GM12878 (cell line): Measurements from ENCODE around the gene RBBP4. TPM values are rescaled to one million over a fixed set of nuclear protein-coding genes. Genes with fewer than 3 reads are reported as not detected.

Experiments
- ATAC-seq: fragments of 200-7000 bp; cut with Tn5 transposase; 3 replicates; pipeline ENCODE4 v1.9.1; 2020; ENCODE audit warnings: mild to moderate bottlenecking, moderate library complexity
- BruUV-seq: library from RNA; stranded (reverse); fragments of 400-500 nt; replicated peaks from 2 replicates; lab custom pipeline; 2021; lab: Mats Ljungman, UMichigan
- CTCF ChIA-PET: fragments of 300-600 bp; sonication (Branson Sonifier 250); formaldehyde crosslinking; extraction: SDS; loops from one replicate; lab custom pipeline; 2021; ENCODE audit warnings: inconsistent platforms; lab: Yijun Ruan, JAX
- POLR2A ChIA-PET: fragments of 350-600 bp; formaldehyde crosslinking; extraction: SDS; loops from one replicate; lab custom pipeline; 2021; ENCODE audit warnings: inconsistent platforms; lab: Charles Lee
- RAD21 ChIA-PET: fragments of 300-600 bp; sonication (Branson Sonifier 250); formaldehyde crosslinking; loops from one replicate; lab custom pipeline; 2023; ENCODE audit warnings: antibody characterized with exemption; ENCODE audit not compliant: unreplicated experiment; lab: Charles Lee
- SMC1A ChIA-PET: fragments of 300-600 bp; sonication (Branson Sonifier 250); formaldehyde crosslinking; loops from one replicate; lab custom pipeline; 2023; ENCODE audit not compliant: unreplicated experiment, uncharacterized antibody; lab: Charles Lee
- DNase-seq: peaks from one replicate; pipeline ENCODE4 v3.0.0-alpha.2; 2011; ENCODE audit warnings: low read depth, low spot score
- FAIRE-seq: peaks from 3 replicates; lab custom pipeline; 2011; peaks lifted over from hg19 to GRCh38; lab: Jason Lieb, UNC
- H2AFZ ChIP-seq: 2 replicates; pipeline ENCODE4 v1.6.0; 2011; ENCODE audit warnings: low read depth, low read length, control low read depth; ENCODE audit not compliant: control insufficient read depth
- H3K27ac ChIP-seq: 2 replicates; pipeline ENCODE4 v1.5.1; 2011; ENCODE audit warnings: control low read depth; ENCODE audit not compliant: control insufficient read depth, insufficient read depth
- H3K27me3 ChIP-seq, 2 experiments: replicated peaks in 1 of 2; 2 replicates each; pipeline versions ENCODE4 v1.6.0 to v1.6.1; 2011; ENCODE audit warnings: low read length in 1 of 2; ENCODE audit not compliant: control insufficient read depth in 2 of 2, insufficient read depth in 2 of 2
- H3K36me3 ChIP-seq, 2 experiments: 2 replicates each; pipeline ENCODE4 v1.5.1; 2011; ENCODE audit warnings: low read length in 1 of 2; ENCODE audit not compliant: control insufficient read depth in 2 of 2, insufficient read depth in 2 of 2
- H3K4me1 ChIP-seq: 2 replicates; pipeline ENCODE4 v1.6.1; 2011; ENCODE audit warnings: mild to moderate bottlenecking, low read length, moderate library complexity, mixed read lengths; ENCODE audit not compliant: control insufficient read depth, insufficient read depth
- H3K4me2 ChIP-seq: 2 replicates; pipeline ENCODE4 v1.6.0; 2011; ENCODE audit warnings: control low read depth; ENCODE audit not compliant: control insufficient read depth, insufficient read depth
- H3K4me3 ChIP-seq: fragments of 200-600 bp; sonication (generic); 2 replicates; pipeline ENCODE4 v1.5.1; 2016
- H3K79me2 ChIP-seq: 2 replicates; pipeline ENCODE4 v1.6.0; 2011; ENCODE audit warnings: low read length; ENCODE audit not compliant: control insufficient read depth, insufficient read depth
- H3K9ac ChIP-seq: 2 replicates; pipeline ENCODE4 v1.8.0; 2011; ENCODE audit warnings: low read length, control low read depth, mixed read lengths; ENCODE audit not compliant: control insufficient read depth, insufficient read depth
- H3K9me3 ChIP-seq: replicated peaks from 3 replicates; pipeline ENCODE4 v1.5.1; 2011; ENCODE audit warnings: mild to moderate bottlenecking, low read length; ENCODE audit not compliant: control insufficient read depth, insufficient read depth
- H4K20me1 ChIP-seq: 2 replicates; pipeline ENCODE4 v1.6.0; 2011; ENCODE audit not compliant: control insufficient read depth, insufficient read depth
- ATF2 ChIP-seq: IDR thresholded peaks from 2 replicates; pipeline ENCODE4 v1.6.1; 2012; ENCODE audit warnings: low read length, inconsistent platforms
- CBFB ChIP-seq: IDR thresholded peaks from 2 replicates; pipeline ENCODE4 v1.6.1; 2016; ENCODE audit warnings: antibody characterized with exemption, low read depth
- CEBPB ChIP-seq, 2 experiments: fragments of 150-350 bp in 1 of 2; IDR thresholded peaks; 2 replicates each; pipeline ENCODE4 v1.6.1; 2012 to 2014; ENCODE audit warnings: low read depth in 2 of 2, low read length in 2 of 2, borderline replicate concordance in 1 of 2, inconsistent platforms in 1 of 2
- CREB1 ChIP-seq: IDR thresholded peaks from 2 replicates; pipeline ENCODE4 v1.6.1; 2012; ENCODE audit warnings: low read depth, mild to moderate bottlenecking, inconsistent platforms
- CREM ChIP-seq: IDR thresholded peaks from 2 replicates; pipeline ENCODE4 v1.6.1; 2014; ENCODE audit warnings: antibody characterized with exemption, low read depth
- EGR1 ChIP-seq, 2 experiments: IDR thresholded peaks; 1 replicate in 1 of 2; 2 replicates in 1 of 2; pipeline ENCODE4 v1.6.1; 2011 to 2012; ENCODE audit warnings: low read depth in 2 of 2, low read length in 2 of 2, borderline replicate concordance in 1 of 2, mild to moderate bottlenecking in 1 of 2, moderate library complexity in 1 of 2
- GATAD2B ChIP-seq: fragments of 450-650 bp; conservative IDR thresholded peaks from 2 replicates; pipeline ENCODE4 v1.6.1; 2017; ENCODE audit warnings: low read depth, mild to moderate bottlenecking, moderate library complexity
- HDAC2 ChIP-seq: fragments of 200-600 bp; sonication (generic); IDR thresholded peaks from 2 replicates; pipeline ENCODE4 v1.6.1; 2017
- MEF2A ChIP-seq: IDR thresholded peaks from 2 replicates; pipeline ENCODE4 v1.6.1; 2011; ENCODE audit warnings: low read depth, mild to moderate bottlenecking, low read length, moderate library complexity; ENCODE audit not compliant: insufficient read depth
- NBN ChIP-seq: fragments of 450-650 bp; IDR thresholded peaks from 2 replicates; pipeline ENCODE4 v1.6.1; 2016
- NFIC ChIP-seq: IDR thresholded peaks from 2 replicates; pipeline ENCODE4 v1.6.1; 2012; ENCODE audit warnings: low read depth, mild to moderate bottlenecking, inconsistent platforms, low read length, moderate library complexity
- NR2C1 ChIP-seq: fragments of 450-650 bp; IDR thresholded peaks from 2 replicates; pipeline ENCODE4 v1.6.1; 2017; ENCODE audit warnings: antibody characterized with exemption, mild to moderate bottlenecking, moderate library complexity
- NR2C2 ChIP-seq: IDR thresholded peaks from 2 replicates; pipeline ENCODE4 v1.6.1; 2011; ENCODE audit warnings: borderline replicate concordance, low read depth; ENCODE audit not compliant: control insufficient read depth, insufficient read length
- RAD51 ChIP-seq: fragments of 450-650 bp; IDR thresholded peaks from 2 replicates; pipeline ENCODE4 v1.6.1; 2016; ENCODE audit warnings: moderate library complexity, mild to moderate bottlenecking, inconsistent platforms
- RCOR1 ChIP-seq: conservative IDR thresholded peaks from 2 replicates; pipeline ENCODE4 v1.6.1; 2012; ENCODE audit warnings: low read depth, low read length, improper control_type of control experiment
- RELA ChIP-seq: fragments of 450-650 bp; IDR thresholded peaks from 2 replicates; pipeline ENCODE4 v1.8.0; 2014; ENCODE audit warnings: borderline replicate concordance; ENCODE audit not compliant: partially characterized antibody
- RUNX3 ChIP-seq: IDR thresholded peaks from 2 replicates; pipeline ENCODE4 v1.6.1; 2012; ENCODE audit warnings: low read length, inconsistent platforms
- SPI1 ChIP-seq: IDR thresholded peaks from 2 replicates; pipeline ENCODE4 v1.6.1; 2011; ENCODE audit warnings: low read depth, mild to moderate bottlenecking, low read length, moderate library complexity, borderline replicate concordance; ENCODE audit not compliant: insufficient read depth
- TARDBP ChIP-seq: IDR thresholded peaks from 2 replicates; pipeline ENCODE4 v1.6.1; 2016; ENCODE audit warnings: borderline replicate concordance
- TCF12 ChIP-seq: IDR thresholded peaks from 2 replicates; pipeline ENCODE4 v1.6.1; 2011; ENCODE audit warnings: low read depth, mild to moderate bottlenecking, low read length
- YY1 ChIP-seq: IDR thresholded peaks from 2 replicates; pipeline ENCODE4 v1.6.1; 2011; ENCODE audit warnings: low read depth, mild to moderate bottlenecking, low read length
- ZNF274 ChIP-seq: IDR thresholded peaks from one replicate; pipeline ENCODE4 v1.8.0; 2011; ENCODE audit not compliant: insufficient read length, insufficient read depth
- whole genome bisulfite sequencing: methylation state at CpG from one replicate; pipeline ENCODE4 v1.1.6; 2016; ENCODE audit warnings: low lambda C conversion rate; ENCODE audit not compliant: insufficient replicate concordance, insufficient coverage; ENCODE audit errors: missing lambda C conversion rate; 5-methylcytosine and 5-hydroxymethylcytosine counted together
- in situ Hi-C: fragments of 300-500 bp; cut with MboI; formaldehyde crosslinking; loops from 9 replicates; pipeline ENCODE4 v1.14.3; 2018; ENCODE audit warnings: mixed read lengths
- intact Hi-C: fragments of 100-400 bp; cut with micrococcal nuclease; formaldehyde crosslinking; loops from one replicate; pipeline ENCODE4 v1.14.2; 2022; ENCODE audit not compliant: unreplicated experiment
- polyA plus RNA-seq, 11 experiments: library from polyadenylated mRNA; depleted of rRNA in 4 of 11; unstranded in 6 of 11; stranded (reverse) in 5 of 11; fragments of >200 nt; fragmentation: Nextera tagmentation in 4 of 11; fragmentation: Illumina TruSeq in 1 of 11; extraction: Ambion mirVana in 4 of 11; extraction: Trizol in 1 of 11; gene quantifications; 1 replicate in 1 of 11; 2 replicates in 10 of 11; pipeline versions ENCODE4 v1.2.1 to v1.2.3, GENCODE V29; 2011 to 2016; ENCODE audit warnings: inconsistent platforms in 2 of 11, missing spikeins in 2 of 11, low read depth in 1 of 11
- total RNA-seq, 4 experiments: library from RNA; depleted of rRNA in 3 of 4; stranded (reverse); fragments of >200 nt in 3 of 4; fragmentation: Illumina TruSeq in 1 of 4; extraction: Trizol in 1 of 4; gene quantifications; 2 replicates each; pipeline versions ENCODE4 v1.2.1 to v1.2.3, GENCODE V29; 2013 to 2021

RBBP4 gene
- total and polyA plus RNA-seq, 10 of the 15 experiments (the other 5 are each of a cell fraction or from before 2014, with no cell fraction given): 120 to 357 (median 231) TPM

GRCh38 chr1:32623775-32624174 is 27.2 kb upstream of the RBBP4 start:
- ChIA-PET CTCF (no interaction called here), POLR2A (no interaction called here), SMC1A (no interaction called here), RAD21 (interaction anchor here (1.3 to 1.4 kb wide), 2 partner anchors 13 to 24 kb away, joined by 3 read pairs; no protein-coding TSS in a partner anchor)
- ATAC-seq (peak; percentile 13), FAIRE-seq (no peak), DNase-seq (no peak)
- Histone ChIP-seq H3K9me3 (peaks cover 3% of the 10 kb centered on the region), H3K36me3 (peaks cover 0 to 14% of the 10 kb centered on the region in 2 experiments), H3K9ac (no peak overlapping the region; the same call in 1 of the 2 replicates), H3K27me3 (no peaks in the 10 kb centered on the region), H3K4me1 (peaks cover 50% of the 10 kb centered on the region), H3K4me2 (peak overlapping the region; percentile 74), H3K4me3 (no peak overlapping the region), H4K20me1 (no peaks in the 10 kb centered on the region), H3K79me2 (peaks cover 22% of the 10 kb centered on the region), H2AFZ (peak overlapping the region; percentile 56), H3K27ac (peak overlapping the region; percentile 82)
- no TSS peak for BruUV-seq
- TF ChIP-seq EGR1 (IDR thresholded peaks at IDR 0.05; ENCODE audit: borderline replicate concordance in 1 of 2, low read depth in 2 of 2, low read length in 2 of 2) (peak in 1 of 2 experiments; percentile 75; a peak in 1 of 3 replicates), HDAC2 (no peak), CREB1 (0 out of 2 replicates have a peak, but pooled peaks have one; percentile 22), NR2C1 (no peak), RUNX3 (peak; percentile 51), CEBPB (IDR thresholded peaks at IDR 0.05; ENCODE audit: borderline replicate concordance in 1 of 2, low read depth in 2 of 2, low read length in 2 of 2) (no peak), RELA (no peak), YY1 (0 out of 2 replicates have a peak, but pooled peaks have one; percentile 21), NR2C2 (no peak), CBFB (no peak), NFIC (0 out of 2 replicates have a peak, but pooled peaks have one; percentile 46), NBN (0 out of 2 replicates have a peak, but pooled peaks have one; percentile 11), TCF12 (no peak), ATF2 (0 out of 2 replicates have a peak, but pooled peaks have one; percentile 8), TARDBP (no peak), SPI1 (0 out of 2 replicates have a peak, but pooled peaks have one; percentile 7), RAD51 (0 out of 2 replicates have a peak, but pooled peaks have one; percentile 9), RCOR1 (no peak), GATAD2B (no peak), CREM (no peak; the same call in 1 of the 2 replicates), ZNF274 (no peak), MEF2A (0 out of 2 replicates have a peak, but pooled peaks have one; percentile 4)
- in situ Hi-C loops (no loop called here), intact Hi-C loops (no loop called here)
- WGBS: 3% methylated on average over 5 of the region's 5 CpGs
